Measurements from ENCODE around the gene C12orf76. TPM values are rescaled to one million over a fixed set of nuclear protein-coding genes. Genes with fewer than 3 reads are reported as not detected.

The C12orf76 gene
- total RNA-seq, 1 experiment from 2014 or later = 10.7 TPM

- peak; percentile 91 for DNase-seq (ENCODE audit: low read depth)
Observed at GRCh38 chr12:109995686-109996482, 52.4 kb downstream of the C12orf76 start, which contains the start of gene GIT2. Gene GIT2 (minus strand): TSS chr12:109996368. CDS start chr12:109996224, 144 bp downstream.

- DNase-seq (ENCODE audit: low read depth) = no peak
Observed at GRCh38 chr12:109995361-109995685, 53.0 kb downstream of the C12orf76 start.

GRCh38 chr12:109994401-109995175 lies 53.7 kb downstream of the C12orf76 start:
- DNase-seq (ENCODE audit: low read depth) = no peak

GRCh38 chr12:109993091-109993490 lies 55.2 kb downstream of the C12orf76 start:
- DNase-seq (ENCODE audit: low read depth) = no peak

- DNase-seq (ENCODE audit: low read depth) = no peak
Observed at GRCh38 chr12:109991586-109991985, 56.7 kb downstream of the C12orf76 start.

Small RNA genes lying within 50 kb of the gene (small RNA-seq; reads per million reads assigned to genes)
- not detected for gene AC007546.2

Other genes starting within 250 kb of the C12orf76 start
- gene TRPV4, start 215.1 kb downstream of the C12orf76 start, total RNA-seq (2014; rRNA removed; shearing (Covaris generic)) = 0.50 and 0.72 TPM in 2 replicates
- 61.4 and 76.5 TPM in 2 replicates for gene GLTP, start 168.0 kb downstream of the C12orf76 start, total RNA-seq (2014; rRNA removed; shearing (Covaris generic))
- 8.7 and 11.1 TPM in 2 replicates for gene TCHP, start 148.2 kb downstream of the C12orf76 start, total RNA-seq (2014; rRNA removed; shearing (Covaris generic))
- 19.7 and 25.0 TPM in 2 replicates for gene GIT2, start 52.2 kb downstream of the C12orf76 start, total RNA-seq (2014; rRNA removed; shearing (Covaris generic))
- gene ANKRD13A, start 49.1 kb downstream of the C12orf76 start, total RNA-seq (2014; rRNA removed; shearing (Covaris generic)) = 36.4 and 40.6 TPM in 2 replicates
- 4.4 and 4.9 TPM in 2 replicates for gene IFT81, start 75.8 kb upstream of the C12orf76 start, total RNA-seq (2014; rRNA removed; shearing (Covaris generic))
- gene ATP2A2, start 232.7 kb upstream of the C12orf76 start, total RNA-seq (2014; rRNA removed; shearing (Covaris generic)) = 93.8 and 114 TPM in 2 replicates

Data from HT1080 (cell line).